Left renal cortex interstitium (tissue), 4 donors: ENCODE measurements around the gene BCAS3. TPM values are rescaled to one million over a fixed set of nuclear protein-coding genes. Genes with fewer than 3 reads are reported as not detected.

Experiments used
- DNase-seq, 4 donors: peaks; one replicate each; pipeline ENCODE4 v3.0.0-alpha.2; 2013; ENCODE audit warnings: low read depth in 4 of 4, low spot score in 2 of 4, missing footprints in 1 of 4
- polyA plus RNA-seq, 4 donors: library from polyadenylated mRNA; unstranded; fragments of 120-200 nt; gene quantifications; one replicate each; pipeline ENCODE4 v1.2.1, GENCODE V29; 2013; ENCODE audit not compliant: insufficient read length in 4 of 4

The BCAS3 gene
- polyA plus RNA-seq, 4 donors, result 28.0 to 30.8 (median 29.6) TPM

DNA sequence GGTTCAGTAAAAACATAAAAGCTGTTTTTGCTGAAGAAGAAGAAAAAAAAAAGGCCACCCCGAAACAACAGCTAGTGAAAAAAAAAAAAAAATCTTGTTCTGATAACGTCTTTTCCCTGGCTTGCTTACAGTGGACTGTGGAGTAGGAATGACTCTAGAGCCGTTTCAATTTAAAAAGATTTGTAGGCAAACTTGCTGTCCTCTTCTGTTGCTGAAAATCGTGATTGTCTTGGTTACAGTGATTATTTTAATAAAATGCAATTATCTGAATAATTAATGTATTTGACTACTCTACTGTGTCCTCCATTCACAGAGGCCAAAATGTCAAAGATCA lies 531.4 kb downstream of the BCAS3 start:
- DNase-seq, result no peak

DNA sequence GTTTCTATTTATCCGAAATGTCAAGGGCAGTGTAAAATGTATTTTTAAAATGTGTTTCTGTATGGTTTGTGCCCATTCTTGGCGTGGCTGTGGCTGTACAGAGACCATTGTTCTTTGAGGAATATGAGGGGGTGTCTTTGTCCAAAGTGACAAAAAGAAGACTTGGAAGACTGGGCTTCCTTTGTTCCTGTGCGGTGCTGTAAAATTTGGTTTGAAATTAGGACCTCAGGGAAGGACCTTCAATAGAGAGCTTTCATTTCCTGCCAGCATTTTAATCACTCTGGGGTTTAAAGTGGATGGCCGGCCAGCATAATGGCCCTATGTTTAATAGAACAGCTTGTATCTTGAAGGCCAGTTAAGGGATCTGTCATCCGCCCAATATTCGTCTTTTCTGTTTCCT lies 531.9 kb downstream of the BCAS3 start:
- no peak for DNase-seq

DNA sequence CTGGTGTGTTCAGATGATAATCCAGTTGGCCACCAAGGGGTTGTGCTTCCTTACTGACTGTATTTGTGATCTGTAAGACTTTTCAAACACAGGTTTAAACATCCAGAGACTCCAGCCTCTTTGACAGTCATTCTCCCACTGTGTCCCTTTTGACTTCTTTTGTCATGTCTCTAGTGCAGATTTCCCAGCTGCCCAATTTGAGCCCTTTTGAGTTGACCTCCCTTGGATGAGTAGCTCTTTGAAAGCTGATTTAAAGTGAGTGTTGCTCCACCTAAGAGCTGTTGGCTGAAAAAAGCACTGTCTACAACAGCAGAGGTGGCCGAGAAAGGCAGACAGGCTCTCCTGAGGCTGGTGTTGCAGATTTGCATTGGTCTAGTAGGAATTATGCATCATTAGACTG lies 533.6 kb downstream of the BCAS3 start:
- no peak for DNase-seq

DNA sequence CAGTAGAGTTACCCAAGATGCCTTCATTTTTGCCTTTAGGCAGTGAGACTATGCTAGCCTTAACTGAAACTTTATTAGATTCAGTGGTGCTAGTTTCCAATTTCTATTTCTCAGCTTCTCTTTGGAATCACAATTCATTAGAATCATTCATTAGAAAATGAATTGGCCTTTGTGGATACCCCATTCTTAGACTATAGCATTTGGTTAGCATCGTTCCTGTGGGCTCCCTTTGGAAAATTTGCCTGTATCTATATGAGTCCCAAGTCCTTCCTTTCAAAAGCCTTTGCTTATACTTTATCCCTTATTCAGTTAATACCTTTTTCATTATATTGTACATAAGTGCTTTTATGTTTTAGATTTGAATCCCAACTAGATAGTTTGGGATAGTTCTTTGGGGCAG lies 535.0 kb downstream of the BCAS3 start:
- no peak for DNase-seq

DNA sequence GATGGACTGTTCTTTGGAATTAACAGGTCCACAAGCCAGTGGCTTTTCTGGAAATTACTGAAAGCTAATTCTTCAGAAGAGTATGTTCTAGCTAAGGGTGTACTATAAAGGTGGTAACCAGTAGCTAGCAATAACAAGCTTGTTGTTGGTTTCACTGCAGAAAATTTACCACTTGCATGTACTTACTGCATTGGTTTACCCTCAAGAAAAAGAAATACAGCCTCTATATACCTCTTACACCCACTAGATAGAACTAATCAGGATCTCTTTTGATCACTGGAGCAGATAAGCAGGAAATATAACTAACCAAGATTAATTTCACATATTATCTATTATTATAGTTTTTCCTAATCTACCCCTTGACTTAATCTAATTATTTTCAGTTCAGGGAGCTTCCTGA lies 537.1 kb downstream of the BCAS3 start:
- DNase-seq, result no peak

DNA sequence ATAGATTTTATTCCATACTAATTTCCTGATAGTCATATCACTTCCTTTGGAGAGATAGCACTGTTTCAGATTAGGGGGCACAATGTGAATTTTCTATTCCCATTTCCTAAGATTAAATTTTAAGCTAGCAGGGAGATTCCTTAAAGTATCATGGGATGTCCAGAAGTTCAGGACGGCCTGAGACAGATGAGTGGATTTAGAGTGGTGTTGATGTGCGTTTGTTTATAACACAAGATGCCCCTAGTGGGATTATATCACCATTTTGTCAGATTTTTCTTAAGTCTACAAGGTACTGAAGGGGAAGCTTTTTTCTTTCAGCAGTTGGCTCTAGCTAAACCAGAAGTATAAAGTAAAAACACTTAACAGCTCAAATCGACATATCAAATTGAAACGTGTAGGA lies 538.4 kb downstream of the BCAS3 start:
- no peak for DNase-seq

DNA sequence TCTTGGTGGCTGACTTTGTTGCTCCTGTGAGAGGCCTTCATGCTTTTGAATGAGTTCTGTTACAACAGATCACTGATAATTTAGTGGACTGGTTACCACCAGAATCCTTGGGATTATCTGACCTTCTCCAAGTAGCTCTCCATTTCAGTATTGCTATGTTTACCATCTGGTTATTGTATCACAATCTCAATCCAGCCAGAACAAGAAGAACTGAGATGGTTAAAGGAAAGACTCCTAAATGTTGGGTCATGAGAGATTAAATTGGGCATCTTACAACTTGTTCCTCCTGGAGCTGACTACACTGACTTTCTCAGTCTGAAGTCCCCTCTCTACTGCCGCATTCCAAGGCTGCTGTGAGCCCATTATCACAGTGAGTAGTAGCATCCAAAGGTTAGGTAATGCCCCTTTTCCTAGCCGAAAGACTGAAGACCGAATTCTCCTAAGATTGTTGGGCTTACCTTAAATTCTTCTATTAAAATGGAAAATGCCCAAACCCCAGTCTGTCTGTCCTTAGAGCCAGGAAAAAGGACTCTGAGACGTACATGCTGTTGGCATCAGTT lies 540.3 kb downstream of the BCAS3 start:
- no peak for DNase-seq

DNA sequence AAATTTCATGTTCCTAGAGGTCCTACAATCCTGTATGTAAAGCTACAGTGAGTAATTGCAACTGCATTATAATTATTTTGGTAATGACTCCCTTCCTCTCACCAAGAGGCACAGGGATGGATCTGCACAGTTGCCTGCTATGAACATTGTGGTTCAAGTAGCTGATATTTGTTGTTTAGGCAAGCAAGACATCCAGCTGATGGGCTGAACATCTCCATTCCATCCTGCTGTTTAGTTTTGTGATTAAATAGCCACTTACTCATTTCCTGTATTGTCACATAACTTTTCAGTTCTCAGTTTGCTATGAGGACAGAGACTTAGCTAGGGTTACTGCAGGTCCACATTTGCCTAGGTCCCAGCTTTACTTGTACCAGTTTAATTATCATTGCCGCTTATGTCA lies 540.8 kb downstream of the BCAS3 start:
- no peak for DNase-seq

DNA sequence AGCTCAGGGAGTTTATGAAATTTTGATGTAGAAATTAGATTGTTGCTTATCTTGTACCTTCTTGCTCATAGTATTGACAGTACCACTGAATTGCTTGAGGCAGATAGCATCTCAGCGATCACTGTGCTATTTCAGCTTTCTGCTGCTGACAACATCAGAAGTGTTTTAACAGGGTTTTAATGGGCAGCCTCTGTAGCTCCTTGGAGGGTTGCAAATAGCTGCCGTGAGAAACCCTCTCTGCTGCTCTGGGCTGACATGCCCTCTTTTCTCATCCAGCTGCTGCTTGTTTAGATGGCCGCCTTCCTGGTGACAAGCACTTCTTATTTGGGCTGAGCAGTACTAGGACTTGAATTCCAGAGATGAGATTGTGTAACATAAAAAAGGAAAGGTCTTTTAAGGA lies 541.8 kb downstream of the BCAS3 start:
- no peak for DNase-seq

DNA sequence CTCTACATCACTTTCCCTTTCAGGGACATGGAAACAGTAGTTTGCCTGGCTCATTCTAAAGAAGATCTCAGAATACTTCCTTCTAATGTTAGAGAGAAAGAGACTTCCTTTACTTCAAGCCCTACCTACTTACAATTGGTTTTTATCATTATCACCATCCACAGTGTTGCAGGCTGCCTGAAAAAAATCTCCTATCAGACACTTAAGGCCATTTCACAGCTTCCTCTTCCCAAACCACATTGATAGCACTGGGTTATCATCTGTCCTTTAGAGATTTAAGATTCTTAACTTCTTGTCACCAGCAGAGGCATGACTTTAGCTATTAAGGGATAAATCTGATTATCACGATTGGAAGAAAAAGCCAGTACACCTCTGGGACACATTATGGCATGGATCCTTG lies 543.5 kb downstream of the BCAS3 start:
- DNase-seq, result no peak

DNA sequence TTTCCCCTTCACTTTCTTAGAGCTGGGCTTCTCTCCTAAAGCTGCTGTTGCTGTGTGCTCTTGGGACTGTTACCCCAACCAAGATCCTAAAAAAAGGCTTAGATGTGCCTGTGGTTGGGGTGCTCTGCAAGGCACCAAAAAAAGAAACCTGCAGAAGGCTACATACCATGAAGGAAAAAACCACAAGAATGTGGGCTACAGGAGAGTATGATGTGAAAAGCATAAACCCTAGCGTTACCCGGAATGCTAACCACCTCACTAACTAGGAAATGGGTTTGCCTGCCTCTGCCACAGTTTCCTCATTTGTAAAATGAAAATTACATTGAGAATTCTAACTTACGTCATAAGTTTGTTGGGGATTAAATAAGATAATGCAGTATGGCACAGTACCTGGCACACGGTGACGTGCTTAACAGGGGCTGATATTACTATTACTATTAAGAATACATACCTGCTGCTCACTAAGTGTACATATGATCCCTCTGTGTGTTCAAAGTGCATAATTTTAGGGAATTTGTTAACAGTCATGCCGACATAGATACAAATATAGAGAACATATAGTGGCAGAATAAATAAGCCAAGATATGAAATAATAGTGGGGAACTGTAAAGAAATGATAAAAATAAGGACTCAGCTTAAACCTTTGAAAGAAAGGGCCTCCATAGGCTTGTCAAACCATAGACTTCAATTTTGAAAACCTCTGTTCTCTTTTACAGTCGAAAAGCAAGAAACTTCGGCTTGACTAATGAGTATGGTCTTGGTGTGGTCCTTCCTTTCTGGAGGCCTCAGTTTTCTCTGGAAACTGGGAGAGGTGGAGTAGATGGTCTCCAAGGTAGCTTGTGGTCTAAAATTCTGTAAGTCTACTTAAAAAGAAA lies 544.2 kb downstream of the BCAS3 start:
- no peak for DNase-seq

DNA sequence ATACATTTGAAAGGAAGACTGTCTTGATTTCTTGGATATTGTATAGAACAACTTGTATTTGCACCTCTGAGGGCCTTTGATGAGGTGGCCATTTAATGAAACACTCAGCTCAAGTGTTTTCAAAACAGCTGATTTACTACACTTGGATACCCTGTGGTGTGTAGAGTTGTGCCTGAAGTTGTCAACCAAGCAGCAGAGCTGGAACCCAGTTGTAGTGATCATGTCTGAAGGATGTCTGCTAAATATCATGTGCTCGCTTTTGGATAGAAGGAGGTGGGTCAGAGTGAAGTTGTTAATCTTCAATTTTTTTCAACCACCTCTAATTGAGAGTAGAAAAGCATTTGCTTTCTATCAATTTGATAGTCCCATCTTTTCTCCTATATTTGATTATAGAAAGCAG lies 546.1 kb downstream of the BCAS3 start:
- DNase-seq, result no peak

DNA sequence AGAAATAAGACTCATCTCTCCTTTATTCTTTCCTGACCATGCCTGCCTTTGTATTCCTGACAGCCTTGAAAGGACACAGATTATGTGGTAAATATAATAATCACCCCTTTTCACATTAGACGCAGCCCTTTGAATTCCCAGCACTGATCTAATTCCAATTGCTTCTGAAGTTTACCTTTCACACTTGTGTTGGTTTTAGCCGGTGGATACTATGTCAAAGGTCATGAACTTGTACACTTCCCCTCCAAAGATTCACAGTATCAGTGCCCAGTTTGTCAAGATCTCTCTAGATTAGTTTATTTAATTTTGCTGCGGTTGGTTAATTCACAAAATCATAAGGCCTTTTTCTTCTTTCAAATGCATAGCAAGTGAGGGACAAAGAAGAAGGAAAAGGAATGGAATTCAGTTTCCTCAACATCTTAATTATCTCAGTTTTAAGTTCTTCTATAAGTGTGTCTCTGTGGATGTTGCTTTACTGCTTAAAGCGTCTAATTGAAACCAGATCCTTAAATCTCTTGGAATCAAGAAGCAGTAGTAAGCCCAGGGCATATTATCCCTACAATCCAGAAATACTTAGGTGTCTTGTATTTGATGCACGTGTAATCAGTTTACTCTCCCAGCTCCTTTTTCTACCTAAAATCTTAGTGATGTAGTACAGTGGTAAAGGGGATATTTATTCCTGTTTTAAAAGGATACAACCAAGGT lies 547.7 kb downstream of the BCAS3 start:
- no peak for DNase-seq

DNA sequence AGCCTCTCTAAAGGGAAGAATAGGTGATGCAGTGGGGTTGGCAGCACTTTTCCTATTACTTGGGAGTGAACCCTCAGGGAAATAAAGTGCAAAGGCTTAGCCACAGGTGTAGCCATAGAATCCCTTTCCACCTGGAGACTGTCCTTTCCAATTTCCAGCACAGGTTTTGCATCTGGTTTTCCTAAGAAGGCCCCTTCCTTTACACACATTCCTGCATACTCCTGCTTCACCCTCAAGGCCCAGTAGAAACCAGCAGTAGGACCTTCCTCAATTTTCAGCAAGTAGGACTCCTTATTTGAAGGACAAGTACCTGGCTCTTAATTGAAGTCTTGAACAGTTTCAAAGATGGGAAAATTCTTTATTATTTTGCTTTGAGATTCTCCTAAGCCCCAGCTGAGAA lies 550.2 kb downstream of the BCAS3 start:
- DNase-seq, result no peak

DNA sequence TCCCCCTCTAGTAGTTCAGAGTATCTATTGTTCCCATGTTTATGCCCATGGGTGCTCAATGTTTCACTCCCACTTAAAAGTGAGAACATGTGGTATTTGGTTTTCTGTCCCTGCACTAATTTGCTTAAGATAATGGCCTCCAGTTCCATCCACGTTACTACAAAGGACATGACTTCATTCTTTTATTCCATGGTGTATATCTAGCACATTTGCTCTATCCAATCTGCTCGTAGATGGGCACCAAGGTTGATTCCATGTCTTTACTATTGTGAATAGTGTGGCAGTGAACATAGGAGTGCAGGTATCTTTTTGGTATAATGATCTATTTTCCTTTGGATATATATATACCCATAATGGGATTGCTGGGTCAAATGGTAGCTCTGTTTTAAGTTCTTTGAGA lies 552.8 kb downstream of the BCAS3 start:
- DNase-seq, result no peak

DNA sequence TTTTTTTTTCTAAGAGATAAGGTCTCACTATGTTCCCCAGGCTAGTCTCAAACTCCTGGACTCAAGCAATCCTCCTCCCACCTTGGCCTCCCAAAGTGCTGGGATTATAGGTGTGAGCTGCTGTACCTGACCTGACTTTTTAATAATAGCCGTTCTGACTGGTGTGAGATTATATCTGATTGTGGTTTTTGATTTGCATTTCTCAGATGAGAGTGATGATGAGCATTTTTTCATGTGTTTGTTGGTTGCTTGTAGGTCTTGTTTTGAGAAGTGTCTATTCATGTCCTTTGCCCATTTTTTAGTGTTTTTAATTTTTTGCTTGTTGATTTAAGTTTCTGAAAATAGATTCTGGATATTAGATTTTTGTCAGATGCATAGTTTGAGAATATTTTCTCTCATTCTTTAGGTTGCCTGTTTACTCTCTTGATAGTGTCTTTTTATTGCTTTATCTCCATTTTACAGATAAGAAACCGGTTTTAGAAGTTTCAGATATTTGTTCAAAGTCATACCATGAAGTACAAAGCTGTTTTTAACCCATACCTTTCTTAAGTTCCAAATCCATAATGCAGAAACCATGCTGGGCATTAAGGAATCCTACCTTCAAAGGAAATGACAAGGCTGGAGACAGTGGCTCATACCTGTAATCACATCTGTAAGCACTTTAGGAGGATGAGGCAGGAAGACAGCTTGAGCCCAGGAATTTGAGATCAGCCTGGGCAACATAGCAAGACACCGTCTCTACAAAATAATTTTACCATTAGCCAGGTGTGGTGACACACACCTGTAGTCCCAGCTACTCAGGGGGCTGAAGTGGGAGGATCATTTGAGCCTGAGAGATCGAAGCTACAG lies 553.5 kb downstream of the BCAS3 start:
- DNase-seq, result no peak

DNA sequence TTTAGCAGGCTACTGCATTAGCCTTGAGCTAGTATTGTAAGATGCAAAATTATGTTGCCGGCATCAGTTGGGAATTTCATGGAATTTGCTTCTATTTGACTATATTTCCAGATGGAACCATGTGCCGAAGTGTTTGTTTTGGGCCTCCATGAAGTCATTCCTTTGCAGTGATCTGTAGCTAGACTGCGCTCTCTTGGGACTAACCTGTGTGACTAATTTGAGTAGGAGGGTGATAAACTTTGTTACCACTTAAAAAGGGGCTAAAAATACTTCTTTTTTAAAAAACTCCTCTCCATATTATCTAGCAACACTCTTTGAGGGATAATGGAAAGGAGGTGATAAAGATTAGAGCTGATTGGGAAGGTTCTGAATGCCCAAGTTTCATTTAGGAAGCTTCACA lies 555.2 kb downstream of the BCAS3 start:
- no peak for DNase-seq

DNA sequence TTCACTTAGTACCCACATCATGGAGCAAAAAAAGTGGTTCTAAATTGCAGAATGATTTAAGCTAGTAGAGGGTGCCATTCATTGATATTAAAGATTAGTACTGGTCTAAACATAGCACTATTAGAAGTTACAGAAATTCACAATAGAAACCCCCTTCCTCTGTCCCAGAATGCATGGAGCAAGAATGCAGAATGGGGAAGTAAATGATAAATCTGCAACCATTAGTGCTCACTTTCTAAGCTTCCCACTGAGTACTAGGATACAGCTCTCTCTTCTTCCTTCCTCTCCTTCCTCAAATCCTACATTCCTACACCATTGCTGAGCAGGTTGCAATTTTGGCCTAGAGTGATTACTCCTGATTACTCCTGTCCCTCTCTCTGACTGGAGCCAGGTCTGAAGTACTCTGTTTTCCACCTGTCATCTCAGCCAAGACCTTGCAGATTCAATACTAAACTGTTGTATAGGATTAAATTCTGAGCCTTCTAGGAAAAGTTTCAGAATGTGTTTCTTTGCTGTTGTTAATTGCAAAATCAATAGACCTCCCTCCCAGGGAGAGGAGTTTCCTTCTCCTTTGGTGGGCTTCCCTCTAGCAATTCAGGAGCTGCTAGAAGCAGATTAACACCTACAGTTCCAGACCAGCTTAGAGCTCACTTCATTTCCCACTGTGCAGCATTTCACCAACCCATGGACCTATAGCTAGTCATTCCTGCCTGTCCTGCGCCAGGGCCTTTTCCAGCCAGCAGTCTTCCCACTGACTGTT lies 556.5 kb downstream of the BCAS3 start:
- no peak for DNase-seq

DNA sequence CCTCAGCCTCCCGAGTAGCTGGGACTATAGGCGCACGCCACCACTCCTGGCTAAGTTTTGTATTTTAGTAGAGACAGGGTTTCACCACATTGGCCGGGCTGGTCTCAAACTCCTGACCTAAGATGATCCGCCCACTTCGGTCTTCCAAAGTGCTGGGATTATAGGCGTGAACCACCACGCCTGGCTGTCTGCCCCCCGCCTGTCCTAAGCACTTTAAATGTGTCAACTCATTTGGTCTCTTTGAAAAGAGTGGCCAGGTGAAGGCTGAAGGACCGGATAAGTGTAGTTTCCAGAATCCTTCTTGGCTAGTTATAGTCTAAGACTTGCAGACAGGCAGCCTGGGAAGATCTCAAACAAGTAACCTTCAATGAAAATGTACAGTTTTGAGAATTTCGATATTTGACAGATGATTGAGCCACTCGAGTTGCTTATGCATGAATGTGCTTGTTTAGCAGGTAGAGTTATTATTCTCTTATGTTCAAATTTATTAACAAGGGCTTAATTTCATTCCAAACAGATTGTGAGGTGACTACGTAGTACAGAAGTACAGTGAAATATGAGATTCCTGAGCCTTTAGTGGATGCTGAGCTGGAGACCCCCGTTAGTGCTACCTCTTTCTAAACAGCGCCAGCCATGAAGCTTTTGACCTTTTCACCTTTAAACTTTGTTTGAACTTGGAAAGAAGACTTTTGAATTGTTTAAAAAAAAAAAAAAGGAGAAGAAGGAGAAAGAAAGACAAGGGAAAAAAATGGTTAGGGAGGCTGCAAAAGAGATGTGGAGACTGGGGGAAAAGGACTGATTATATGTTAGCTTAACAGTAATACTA lies 557.6 kb downstream of the BCAS3 start:
- no peak for DNase-seq

DNA sequence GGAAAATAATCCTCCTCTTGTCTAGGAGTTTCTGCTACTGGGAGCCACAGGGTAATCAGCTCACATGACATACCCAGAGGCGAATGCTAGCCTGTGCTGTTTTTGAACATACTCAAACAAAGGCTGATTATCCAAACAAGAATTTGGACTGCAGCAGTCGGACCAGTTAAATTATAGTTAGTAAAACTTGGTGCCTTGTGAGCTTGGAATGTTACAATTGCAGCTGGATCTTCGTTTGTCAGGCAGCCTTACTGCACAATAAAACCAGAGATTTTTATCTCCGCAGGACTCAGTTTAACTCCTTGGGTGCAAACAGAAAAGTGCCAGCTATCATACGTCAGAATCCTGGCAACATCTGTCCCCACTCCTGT lies 558.2 kb downstream of the BCAS3 start:
- no peak for DNase-seq
